C1 segment of cervical spinal cord (tissue), 14 donors: ENCODE measurements around the gene C2CD4D.
A peak's percentile ranks its signal among the peaks of the same experiment; 100 is the strongest.

Source experiments
- DNase-seq, 14 donors: peaks; one replicate each; lab custom pipeline; 2025; lab: John Stamatoyannopoulos, UW

The C2CD4D gene

DNA sequence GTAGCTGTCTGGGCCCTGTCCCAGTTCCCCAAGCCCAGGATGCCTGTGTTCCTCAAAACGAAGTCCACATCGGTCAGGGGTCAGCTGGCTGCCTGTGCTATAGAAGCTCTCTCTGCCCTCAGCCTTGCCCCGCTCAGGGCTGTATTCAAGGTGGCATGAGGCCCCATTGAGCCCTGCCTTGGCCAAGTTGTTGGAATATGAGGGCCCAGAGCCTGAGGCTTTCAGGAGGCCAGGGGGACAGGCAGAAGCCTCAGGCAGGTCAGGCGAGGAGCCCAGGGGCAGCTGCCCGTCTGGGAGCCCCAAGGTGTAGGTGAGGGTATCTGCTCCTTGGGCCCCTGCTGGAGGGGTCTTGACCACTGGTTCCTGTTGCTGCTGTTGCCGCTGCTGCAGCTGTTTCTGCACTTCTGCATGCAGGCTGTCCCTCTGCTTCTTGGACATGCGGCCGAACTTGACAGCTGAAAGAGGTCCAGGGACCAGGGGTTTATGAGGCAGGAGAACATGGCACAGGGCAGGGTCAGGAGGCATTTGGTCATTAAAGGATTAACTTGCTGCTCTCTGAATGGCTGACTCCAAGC lies 24.6 kb downstream of the C2CD4D start:
- DNase-seq = no peak

DNA sequence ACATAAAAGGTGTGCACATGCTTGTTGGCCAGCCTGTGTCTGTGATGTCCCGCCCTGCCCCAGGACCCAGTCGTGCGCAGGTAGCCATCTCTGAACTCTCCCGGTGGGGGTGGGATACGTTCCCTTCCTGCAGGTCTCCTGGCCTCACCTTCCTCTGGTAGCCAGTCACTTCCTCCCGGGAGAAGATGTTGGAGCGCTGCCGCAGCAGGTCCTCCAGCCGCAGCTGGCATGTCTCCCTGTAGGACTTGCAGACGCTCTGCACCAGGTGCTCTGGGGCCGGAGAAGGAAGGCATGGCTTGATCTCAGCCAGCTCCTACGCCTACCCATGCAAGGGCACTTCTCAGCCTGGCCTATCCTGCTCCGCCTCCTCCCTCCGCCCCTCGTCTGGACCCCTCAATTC lies 25.2 kb downstream of the C2CD4D start:
- peak in 1 of 14 donors; percentile 24 for DNase-seq

DNA sequence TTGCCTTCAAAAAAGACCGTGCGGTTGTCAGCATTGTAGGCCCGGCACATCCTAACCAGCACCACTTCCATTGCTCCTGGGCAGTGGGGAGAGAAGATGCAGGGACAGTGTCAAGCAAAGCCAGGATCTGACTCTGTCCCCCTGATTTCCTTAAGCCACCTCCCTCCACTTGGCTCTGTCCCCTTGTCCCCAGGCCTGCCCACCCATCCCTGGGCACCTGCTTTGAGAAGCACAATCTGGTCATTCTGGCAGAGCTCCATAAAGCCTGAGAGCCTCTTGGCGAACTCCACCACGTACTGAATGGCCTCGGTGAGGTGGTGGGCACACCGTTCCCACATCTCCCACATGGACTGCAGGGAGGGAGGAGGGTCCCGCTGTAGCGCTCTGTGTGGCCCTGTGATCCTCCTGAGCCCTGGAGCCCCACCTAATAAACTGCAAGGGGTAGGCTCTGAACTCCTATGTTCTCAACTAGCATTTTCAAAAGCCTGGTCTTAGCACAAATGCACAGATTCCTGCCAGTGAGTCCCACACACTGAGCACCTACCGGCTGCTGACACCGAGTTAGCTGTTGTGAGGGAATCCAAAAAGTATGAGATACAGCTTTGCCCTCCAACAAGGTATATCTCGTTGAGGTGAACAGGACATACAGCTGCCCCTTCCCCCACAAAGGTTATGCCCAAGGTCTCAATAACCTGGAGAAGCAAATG lies 26.2 kb downstream of the C2CD4D start:
- DNase-seq = peak in 2 of 14 donors; percentile 16 to 86

DNA sequence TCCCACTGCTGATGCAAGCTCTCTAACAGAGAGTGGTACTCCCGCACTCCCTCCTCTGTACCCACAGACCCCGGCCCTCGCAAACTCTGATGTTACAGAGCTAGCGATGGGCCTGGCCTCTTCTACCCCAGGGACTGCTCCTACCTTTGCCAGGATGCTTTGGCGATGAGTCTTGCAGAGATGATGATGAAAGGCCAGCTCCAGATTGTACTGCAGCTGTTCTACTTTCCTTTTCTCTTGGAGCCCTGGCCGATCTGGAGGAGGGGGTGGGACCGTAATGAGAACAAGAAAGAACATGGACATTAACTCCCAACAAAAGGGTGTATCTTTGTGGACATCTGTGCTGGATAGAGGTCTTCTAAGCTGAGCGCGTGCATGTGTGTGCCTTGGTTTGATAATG lies 28.4 kb downstream of the C2CD4D start:
- peak in 1 of 14 donors; percentile 3 for DNase-seq

DNA sequence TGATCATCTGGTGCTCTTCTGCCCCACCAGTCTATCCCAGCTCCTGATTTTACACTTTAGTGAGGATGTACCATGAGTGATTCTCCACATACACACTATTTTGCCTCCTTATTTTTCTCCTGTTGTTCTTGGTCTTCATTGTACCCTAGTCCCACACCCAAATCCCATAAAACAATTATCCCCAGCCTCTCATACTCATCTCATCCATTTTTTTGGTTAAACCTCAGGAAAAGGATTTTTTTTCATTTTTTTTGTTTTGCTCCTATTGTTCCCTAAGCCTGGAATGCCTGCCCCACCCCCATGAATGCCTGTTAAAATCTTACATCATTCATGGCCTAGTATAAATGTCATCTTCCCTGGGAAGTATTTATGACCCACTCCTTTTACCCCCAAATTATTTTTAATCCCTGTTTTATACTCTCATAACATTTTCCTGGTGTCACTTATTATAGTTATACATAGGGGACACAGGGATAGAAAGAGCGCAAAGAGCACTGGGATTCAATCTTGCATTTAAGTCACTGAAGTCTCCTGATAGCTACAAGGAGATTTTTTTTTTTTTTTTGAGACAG lies 29.5 kb downstream of the C2CD4D start:
- no peak for DNase-seq

DNA sequence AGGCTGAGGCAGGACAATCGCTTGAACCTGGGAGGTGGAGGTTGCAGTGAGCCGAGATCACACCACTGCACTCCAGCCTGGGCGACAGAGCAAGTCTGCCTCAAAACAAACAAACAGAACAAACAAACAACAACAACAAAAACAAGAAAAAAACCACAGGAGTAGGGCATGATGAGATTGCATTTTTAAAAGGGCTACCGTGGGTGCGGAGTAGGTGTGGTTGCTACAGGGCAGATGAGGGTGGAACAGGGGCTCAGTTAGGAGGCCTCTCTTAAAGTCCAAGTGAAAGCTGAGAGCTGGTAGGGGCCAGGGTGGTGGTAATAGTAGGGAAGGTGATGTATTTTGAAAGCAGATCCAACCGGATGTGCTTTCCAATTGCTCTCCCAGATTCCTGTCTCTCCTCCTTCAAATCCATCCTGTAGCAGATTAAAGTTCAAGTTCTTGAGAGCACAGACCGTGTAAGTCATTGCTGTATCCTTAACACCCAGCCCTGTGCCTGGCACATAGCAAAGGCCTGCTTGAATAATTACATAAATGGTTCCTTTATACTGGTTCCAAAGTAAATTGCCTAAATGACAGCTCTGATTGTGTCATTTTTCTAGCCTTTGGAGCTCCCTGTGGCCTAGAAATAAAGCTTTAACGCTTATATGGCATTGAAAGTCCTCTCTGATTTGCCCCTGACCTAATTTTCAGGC lies 30.2 kb downstream of the C2CD4D start:
- DNase-seq = peak in 1 of 14 donors; percentile 31

DNA sequence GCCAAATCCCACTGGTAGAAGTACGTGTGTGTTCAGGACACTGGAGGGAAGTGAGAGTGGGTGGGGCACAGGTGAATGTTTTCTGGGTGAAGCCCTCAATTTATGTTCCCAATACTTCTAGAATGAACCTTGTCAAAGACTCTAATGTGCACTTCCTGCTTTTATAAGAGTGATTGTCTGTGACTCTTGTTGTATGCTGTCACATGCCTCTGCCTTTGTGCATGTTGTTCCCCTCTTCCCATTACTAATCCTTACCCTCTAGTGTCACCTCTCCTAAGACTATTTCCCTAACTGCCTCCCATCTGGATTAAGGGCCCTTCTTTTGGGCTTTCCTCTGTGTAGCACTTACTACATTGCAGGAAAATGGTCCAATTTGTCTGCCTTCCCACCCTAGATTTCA lies 31.9 kb downstream of the C2CD4D start:
- DNase-seq = no peak

DNA sequence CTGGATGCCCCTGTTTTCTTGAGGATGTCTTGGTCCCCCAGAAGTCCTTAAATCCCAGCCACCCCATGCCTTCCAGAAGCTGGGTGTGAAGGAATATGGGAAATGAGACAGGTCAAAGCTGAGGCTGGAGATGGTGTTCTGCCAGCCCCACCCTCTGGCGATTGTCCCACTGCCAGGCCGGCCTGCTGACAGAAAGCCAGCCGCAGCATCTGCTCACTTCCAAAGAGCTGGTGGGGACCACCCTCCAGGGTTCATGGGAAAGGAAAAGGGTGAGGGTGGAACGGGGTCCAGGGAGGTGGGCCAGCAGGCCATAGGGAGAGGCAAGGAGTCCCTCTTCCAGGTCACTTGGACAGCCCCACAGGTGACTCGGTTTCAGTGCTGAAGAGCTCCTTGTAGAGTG lies 32.5 kb downstream of the C2CD4D start:
- no peak for DNase-seq

DNA sequence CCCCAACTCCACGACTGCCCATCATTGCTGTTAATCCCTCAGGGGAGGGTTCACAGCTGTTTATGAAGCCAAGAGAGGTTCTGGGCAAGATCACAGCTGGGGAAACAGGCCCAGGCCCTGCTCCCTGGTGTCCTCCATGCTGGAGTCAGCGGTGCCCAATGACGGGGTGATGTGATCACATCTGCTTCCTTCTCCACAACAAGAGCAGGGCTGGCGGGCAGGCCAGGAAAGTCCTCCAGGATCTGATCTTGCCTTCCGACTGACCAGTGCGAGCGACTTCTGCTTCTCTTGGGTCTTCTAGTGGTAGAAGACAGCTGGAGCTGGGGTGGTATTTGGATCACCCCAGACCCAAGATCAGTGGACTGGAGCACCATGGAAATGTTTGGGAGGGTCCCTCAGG lies 33.5 kb downstream of the C2CD4D start:
- DNase-seq = no peak

DNA sequence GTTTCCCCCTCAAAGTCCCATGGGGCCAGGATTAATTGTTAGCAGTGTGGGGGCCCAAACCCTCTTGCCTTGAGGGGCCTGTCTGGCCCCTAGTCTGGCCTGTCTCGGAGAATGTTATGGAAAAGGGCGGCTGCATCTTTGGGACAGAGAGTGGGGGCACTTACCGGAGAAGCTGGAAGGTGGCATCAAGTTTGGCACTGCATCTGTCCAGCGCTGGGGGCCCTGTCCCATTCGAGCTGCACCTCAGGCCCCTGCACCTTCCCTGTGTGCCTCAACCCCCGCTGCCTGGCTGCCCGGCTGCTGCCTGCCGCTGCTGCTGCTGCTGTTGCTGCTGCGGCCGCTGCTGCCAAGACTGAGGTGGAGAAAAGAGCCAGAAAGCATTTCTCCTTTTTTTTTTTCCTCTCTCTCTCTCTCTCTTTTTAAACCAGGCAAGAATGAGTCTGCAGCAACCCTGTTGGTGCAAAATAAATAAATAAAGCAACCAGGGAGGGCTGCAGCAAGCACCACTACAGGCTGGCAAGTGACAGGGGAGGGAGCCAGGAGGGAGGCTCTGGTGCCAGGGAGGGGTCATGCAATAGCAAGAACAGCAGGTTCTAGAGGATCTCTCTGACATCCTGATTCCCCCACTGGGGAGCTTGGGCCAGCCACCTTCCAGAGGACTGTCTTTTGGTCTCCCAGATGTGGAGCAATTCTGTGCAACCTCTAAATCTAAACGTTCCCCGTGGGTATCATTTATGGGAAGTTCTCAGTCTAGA lies 34.4 kb downstream of the C2CD4D start, which contains the start of gene LINGO4:
LINGO4 (minus strand) TSS at position 354 of the 755 bp plus-strand sequence. CDS start 2,715 bp downstream, outside the sequence.
- no peak for DNase-seq

DNA sequence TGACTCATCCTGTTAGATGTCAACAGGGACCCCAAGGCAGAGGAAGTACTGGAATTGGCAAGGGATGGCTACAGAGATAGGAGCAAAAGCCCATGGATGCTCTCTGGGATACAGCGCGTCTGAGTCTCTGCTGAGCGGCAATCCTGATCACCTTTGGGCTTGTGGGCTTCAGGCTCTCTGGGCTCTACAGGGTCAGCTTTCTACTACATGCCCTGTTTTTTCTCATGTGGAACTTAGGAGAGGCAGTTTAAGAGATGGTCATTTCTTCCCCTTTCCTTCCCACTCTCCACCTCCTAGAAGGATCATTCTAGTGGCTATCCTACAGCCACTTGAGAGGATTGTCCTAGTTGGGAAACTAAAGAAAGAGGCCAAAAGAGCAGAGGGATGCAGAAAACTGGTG lies 35.7 kb downstream of the C2CD4D start:
- no peak for DNase-seq

DNA sequence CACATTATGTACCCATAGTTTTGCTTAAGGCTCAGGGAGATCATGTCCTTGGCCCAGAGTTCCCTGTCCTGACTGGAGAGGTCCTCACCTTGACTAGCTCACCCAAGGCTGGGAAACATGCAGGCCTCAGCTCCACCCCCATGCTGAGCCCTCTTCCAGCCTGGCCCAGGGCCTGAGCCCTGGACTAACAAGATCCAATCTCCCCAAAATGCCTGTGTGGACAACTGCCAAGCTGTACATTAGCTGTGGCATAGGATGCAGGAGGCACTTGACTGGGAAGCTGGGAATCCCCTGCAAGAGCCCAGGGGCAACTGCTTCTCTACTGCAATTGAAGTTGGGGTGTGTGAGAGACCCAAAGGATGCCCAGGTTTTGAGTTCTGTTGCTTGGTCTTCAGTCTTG lies 36.5 kb downstream of the C2CD4D start:
- DNase-seq = no peak

DNA sequence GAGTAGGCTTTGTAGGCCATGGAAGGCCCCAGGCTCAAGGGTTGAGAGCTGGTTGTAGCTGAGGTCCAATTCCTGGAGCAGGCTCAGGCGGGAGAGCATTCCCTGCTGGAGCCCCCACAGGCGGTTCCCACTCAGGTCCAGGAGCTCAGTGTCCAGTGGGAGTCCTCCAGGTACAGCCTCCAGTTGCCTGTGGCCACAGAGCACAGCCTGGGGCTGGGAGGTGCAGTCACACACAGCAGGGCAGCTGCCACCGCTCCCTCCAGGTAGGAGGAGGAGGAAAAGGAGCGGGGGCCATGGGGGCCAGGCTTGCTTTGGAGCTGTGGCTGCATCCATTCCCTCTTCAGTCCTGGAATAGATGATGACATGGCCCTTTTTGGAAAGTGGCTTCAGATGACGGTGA lies 37.2 kb downstream of the C2CD4D start:
- no peak for DNase-seq

DNA sequence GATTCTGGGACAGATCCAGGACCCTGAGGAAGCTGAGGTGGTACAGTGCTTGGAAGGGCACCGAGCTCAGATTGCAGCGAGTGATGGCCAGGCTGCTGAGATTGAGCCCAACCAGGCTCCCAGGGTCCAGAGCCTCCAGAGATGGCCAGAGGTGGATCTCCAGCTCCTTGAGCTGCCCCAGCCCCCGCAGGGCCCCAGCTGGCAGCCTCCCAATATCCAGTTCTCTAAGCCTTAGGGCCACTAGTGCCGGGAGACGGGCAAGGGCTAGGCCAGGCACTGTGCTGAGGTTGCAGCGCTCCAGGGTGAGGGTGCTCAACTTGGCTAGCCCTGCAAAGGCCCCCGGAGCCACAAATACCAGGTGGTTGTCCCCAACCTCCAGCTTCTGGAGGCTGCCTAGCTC lies 37.8 kb downstream of the C2CD4D start:
- DNase-seq = no peak

DNA sequence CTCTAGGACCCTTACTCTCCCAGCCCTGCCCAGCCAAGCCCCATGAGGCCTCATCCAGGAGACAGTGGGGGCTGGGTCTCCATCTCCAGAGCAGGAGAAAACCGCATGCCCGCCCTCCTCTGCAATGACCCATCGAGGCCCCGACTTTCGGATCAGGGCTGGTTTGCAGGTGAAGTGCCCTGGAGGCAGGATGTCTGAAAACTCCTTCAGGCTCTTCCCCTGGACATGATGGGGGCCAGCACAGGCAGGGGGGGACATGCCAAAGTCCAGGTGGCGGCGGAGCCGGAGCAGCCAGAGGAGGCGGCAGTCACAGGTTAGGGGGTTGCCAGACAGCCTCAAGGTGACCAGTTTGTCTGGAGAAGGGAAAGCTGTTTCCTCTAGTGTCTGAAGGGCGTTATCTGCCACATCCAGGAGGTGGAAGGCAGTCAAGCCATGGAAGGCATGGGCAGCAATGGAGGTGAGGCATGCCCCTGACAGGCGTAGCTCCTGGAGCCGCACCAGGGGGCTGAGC lies 38.3 kb downstream of the C2CD4D start:
- DNase-seq = no peak

DNA sequence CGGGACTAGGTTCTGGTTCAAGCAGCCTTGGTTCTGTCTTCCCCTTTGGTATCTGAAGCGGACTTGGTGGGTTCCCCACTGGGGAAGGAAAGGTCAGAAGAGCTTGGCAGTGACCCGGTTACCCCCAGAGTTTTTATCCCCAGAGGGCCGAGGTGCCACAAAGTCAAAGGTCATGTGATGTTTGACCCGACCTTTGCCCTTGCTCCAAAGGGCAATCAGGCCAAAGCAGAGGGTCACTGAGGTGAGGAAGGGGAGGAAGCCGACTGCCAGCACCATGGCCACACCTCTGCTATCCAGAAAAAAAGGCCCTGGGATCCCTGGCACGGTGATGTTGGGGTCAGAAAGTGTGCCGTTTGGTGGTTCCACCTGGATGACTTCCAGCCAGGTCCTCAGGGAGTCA lies 38.8 kb downstream of the C2CD4D start:
- DNase-seq = no peak

DNA sequence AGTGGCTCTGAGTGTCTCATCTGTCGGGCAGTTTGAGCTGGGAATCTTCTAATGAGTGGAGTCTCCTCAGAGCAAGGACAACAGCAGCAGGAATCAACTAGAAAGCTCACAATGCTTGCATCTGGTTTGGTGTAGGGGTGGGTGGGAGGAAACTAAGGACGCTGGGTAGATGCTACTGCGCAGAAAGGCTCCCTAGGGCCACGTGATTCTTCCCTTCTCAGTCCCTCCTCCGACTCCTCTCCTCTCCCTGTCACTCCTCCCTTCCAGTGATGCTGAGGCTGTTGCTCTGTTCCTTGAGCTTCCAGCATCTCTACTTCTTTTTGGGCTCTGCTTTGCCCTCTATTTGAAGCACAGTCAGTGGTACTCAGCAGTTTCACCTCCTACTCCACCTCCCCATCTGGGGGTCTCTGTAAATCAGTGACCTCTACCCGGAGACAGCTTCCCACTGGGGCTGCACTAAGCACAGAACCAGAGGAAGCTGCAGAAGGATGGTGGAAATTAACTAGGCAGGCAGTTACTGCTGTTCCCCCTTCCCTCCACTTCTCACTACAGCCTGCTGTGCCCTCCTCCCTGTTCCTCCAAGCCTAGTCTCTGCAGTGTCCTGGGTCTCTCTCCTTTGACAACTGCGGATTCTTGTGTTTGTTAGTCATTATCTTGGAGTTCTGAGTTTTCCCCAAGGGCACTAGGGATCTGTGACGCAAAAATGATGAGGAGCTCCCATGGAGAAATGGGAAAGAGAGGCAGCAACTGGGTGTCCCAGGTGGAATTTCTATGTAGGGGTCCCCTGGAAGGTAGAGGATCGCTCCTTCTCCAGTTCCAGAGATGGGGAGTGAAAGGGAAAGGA lies 40.2 kb downstream of the C2CD4D start:
- no peak for DNase-seq

DNA sequence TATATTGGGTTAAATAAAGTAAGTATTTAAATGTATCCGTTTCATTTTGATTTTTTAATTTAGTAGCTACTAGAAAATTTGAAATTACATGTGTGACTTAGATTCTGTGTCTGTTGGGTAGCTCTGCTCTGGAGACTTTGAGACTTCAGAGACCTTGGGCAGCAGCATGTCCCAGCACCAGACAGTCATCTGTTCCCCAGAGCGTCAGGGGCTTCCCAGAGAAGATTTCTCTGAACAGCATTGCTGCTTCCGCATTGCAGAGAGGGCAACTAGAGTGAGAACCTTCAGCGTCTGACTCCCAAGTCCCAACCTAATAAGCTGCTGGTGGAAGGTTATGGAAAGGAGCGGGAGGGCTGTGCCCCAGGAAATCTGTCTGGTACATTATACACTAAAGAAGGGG lies 41.0 kb downstream of the C2CD4D start:
- no peak for DNase-seq

DNA sequence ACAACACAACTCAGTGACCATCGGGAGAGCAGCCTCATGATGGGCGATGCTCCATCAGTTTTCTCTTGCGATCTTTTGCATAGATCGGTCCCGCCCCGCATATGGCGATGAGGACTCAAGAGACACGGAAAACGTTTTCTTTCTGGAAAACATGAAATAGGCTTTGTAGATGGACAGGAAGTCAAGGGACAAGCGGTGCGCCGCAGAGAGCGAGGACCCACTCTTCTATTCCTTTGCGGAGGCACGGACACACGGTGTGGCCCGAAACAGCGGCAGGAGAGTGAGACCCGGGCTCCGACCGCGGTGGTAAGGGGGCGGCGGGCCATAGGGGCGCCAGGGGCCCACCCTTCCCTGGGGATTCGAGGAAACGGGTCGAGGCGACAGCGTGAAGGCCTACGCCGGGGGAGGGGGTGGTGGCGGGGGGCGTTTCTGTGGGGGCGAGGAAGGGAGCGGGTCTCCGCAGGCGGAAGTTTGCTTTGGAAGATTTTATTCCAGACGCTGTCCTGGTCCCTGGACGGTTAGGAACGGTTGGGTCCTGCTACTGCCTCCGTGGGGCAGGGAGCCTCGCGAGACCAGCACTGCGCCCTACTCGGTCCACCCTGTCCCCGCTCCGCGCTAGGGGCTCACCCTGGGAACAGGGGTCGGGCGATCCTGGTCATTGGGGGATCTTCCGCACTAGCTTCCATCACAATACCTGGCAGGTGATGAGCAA lies 48.5 kb downstream of the C2CD4D start:
- DNase-seq = peak in 2 of 14 donors; percentile 5 to 38
